ELF-1 (cell line): Measurements from ENCODE around the gene LRRK1.

ENCODE experiments used
- DNase-seq: peaks from one replicate; pipeline ENCODE4 v3.0.0-alpha.2; 2016; ENCODE audit warnings: low read depth, low spot score

The LRRK1 gene

DNA sequence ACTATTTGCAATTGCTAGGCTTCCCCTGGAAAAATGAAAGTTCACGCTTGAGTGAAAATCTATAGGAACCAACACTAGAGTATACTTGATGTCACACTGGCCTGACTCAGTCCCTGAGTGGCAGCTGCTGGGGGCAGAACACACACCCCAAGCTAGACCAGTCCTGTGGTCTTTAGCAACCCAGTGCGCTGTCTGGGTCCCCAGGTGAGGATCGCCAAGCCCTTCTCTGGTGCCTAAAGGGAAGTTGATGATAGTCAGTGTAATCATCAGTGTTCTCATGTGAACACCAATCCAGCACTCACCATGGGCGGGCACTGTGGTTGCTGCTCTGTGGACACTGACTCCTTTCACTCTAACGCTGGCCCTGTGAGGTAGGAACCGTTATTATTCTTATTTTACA, 28.3 kb upstream of the LRRK1 start:
- DNase-seq, result no peak

DNA sequence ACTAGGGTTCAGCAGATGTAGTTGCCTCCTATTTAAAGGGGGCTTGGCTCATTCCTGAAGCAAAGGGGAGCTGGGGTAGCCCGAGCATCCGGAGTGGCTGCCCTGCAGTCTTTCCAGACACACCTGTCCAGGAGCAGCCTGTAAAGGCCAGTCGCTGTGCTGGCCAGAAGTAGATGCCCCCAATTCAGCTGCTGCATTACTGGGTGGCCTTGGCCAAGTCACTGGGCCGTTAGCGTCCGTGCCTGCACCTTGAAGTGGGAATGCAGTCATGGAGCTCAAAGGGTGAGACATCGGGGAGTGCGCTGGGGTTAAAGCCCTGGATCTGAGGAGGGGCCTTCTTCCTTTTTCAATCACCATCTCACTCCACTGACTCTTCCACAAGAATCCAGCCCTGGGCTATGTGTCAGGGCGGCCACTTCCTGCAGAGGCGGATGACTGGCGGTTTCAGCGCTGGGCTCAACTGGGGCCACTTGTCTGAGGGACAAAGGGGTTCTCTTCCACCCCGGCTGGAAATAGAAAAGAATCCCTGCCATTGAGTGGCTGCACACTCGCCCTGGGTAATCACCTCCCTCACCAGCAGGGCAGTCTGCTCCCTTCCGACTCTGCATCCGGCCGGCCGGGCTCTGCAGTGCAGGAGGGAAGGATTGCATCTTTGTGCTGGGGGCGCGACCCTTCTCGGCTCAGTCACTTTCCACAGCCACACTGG, 27.7 kb upstream of the LRRK1 start:
- peak; percentile 59 for DNase-seq

DNA sequence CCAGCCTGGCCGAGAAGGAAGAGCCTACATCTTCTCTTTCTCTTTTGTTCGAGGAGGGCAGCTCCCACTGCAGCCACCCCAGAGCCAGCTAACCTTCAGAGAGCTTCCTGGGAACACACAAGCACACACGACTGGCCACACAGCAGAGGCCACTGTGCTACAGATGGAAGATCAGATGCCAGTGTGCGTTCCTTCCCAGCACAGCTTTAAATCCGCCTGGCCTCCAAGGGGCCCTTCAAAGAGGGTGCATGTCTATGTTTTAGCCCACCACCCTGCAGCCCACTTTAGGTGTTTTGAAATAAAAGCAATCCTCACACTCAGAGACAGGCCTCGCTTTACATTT, 27.2 kb upstream of the LRRK1 start:
- no peak for DNase-seq

DNA sequence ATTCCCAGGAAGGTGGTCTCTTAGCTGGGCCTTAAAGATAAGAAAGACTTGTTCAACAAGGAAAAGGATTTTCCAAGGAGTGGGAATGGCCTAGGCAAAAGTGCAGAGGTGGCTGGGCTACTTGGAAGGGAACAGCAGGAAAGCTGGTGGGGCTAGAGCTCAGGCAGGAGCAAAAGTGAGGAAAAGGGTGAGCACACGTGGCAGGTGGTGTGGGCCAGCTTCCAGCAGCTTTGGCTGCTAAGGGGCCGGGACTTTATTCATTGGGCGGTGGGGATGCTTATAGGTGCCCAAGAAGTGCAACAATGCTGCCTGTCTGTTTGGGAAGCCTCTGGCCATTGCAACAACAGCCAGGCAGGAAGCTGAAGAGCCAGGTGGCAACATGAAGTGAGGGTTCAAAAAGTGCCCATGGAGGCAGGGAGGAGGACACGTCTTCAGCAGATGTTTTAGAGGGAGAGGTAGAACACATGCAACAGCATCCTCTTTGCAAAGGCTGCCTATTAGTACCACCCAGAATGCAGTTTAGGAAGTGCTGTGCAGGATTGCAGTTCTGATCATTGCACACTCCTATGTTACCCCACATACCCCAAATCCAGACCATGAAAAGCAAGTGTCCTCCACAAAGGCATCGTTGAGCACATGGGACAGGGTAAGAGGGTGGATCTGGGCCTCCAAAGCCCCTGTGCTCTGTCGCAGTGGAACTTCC, 25.7 kb upstream of the LRRK1 start:
- DNase-seq, result no peak

DNA sequence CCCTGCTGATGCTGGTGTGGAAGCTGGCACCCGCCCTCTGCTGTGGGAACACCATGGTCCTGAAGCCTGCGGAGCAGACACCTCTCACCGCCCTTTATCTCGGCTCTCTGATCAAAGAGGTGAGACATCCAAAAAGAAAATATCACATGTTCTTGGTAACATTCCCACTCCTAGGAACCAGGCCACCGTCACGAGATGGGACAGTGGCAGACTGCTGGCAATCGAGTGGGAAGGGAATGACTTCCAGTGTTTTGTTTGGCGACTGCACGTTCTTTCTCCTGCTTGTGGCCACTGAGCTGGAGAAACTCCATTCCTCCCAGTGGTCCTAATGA, 25.2 kb upstream of the LRRK1 start:
- DNase-seq, result no peak

DNA sequence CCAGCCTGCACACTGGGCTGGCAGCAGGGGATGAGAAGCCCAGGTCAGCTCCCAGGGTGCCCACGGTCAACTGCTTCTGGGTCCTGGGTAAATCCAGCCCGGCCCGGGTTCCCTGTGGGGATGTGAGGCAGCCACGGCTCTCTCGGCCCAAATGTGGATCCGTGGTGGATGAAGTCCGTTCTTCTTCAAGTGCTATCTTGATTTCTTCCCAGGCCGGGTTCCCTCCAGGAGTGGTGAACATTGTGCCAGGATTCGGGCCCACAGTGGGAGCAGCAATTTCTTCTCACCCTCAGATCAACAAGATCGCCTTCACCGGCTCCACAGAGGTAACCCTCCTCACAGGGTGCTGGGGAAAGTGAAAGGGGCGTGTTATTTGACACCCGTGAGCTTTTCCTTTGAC, 23.4 kb upstream of the LRRK1 start:
- no peak for DNase-seq

DNA sequence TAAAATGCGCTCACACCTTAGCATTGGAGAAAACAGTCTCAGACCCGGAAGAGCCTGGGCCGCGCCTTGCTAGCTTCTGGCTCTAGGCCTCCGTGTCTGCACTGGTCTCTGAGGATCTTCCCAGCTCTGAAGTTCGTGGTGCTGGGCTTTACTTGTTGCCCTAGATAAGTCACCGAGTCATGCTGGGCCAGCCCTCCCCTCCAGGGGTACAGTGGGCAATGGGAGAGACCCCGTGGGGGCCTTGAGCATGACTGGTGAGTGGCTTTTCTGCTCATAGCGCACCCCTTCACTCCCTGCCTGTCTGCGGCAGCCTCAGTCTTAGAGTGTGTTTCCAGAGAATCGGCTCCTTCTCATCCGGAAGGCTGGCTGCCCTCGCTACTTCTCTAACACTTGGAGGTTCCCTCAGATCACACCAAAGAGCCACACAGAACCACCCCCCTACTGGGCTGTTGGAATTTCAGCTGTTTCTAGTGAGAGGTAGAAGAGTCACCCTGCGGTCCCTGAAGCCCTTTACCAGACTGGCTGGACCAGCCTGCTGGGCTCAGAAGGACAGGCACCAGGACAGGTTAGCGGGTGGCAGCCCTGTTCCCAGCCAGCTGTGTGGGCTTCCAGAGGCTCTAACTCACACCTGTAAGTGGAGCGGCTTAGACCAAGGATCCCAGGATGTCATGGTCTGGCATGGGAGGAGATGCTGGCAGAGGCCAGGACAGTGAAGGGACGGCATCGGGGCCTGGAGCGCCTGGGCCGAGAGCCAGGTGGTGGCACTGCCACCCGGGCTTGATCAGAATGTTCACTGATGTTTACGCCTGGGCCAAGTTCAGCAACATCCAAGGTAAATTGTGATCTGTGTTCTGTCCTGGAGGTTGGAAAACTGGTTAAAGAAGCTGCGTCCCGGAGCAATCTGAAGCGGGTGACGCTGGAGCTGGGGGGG, 21.7 kb upstream of the LRRK1 start:
- no peak for DNase-seq

DNA sequence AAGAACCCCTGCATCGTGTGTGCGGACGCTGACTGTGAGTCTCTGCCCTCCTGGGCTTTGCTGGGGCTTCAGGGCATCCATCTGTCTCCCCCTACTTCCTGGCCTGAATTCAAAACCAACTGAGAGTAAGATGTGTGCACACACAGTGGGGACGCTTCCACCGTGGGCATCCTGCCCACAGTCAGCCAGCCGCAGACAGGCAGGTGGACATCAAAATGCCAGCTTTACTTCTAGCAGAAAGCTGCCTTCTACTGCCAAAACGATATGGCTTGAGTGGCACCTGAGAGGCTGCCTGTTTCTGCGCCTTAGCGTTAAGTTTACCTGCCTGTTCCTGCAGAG, 21.0 kb upstream of the LRRK1 start:
- no peak for DNase-seq

DNA sequence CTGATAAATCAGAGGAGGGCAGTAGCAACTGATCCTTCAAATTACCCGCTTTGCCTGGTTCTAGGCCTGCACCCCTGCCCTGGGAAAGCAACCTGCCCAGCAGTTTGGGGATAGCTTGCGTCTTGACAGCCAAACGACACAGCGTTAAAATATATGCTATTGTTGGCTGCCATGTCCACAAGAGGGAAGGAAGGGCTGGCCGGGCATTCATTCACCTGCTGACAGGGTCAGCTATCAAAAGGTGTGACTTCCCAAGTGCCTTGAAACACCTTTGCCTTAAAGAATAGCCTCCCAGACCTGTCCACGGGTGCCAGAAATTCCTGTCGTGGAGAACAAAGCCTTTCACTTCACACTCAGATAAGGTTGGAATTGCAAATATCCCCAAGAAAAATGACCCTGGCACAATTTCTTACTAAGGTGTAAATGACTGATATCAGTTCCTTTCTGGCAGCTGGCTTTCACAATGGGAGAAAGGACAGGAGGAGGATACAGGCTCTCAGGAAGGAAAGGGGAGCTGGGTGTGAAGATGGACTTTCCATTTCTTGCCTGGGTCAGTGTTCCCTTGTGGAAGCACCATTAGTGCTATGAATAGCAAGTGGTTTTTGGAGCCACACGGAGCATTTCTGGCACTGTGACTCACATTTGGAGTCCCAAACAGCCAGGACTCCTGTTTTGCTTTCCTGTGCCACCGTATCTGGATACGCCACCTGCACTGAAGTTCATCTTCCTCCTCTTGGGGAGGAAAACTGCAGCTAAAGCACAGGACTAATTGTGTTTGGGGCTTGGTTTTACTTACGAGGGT, 20.3 kb upstream of the LRRK1 start:
- no peak for DNase-seq

DNA sequence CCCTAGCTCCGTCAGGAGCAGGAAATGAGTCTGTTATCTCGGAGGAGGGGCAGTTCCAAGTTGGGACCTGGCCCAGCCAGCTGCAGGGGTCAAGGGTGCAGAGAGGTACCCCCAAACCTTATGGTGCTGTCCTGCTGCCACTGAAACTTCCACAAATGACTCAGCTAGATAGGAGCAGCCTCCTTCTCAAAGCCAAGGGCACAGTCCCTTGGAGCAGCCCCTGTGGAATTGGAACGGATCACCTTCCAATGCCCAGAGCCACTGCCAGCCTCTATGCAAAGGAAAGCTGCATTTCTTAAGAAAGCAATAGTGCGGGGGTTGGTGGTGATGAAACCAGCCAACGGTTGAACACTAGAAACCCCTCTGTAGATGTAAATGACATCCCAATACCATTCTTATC, 19.6 kb upstream of the LRRK1 start:
- DNase-seq, result no peak

DNA sequence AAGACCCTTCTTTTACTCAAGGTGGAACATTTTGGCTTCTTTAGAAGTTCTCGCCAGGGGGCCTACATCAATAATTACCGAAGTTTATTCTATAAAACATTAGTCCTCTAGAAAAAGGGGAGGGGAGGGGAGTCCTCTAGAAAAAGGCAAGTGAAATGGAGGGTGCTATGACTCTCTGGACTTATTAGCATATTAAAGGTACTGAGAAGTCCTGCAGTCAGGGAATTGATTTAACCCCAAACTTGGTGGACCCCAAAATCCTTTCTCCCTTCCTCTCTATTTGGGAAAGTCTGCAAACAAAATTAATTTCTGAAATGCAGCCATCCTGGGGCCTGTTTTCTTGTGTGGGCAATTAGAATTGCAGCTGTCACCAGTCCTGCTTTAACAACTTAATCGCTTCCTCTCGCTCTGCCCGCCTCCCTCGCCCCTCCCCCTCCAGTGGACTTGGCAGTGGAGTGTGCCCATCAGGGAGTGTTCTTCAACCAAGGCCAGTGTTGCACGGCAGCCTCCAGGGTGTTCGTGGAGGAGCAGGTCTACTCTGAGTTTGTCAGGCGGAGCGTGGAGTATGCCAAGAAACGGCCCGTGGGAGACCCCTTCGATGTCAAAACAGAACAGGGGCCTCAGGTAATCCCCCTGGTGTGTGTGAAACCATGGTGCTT, 18.9 kb upstream of the LRRK1 start:
- no peak for DNase-seq

DNA sequence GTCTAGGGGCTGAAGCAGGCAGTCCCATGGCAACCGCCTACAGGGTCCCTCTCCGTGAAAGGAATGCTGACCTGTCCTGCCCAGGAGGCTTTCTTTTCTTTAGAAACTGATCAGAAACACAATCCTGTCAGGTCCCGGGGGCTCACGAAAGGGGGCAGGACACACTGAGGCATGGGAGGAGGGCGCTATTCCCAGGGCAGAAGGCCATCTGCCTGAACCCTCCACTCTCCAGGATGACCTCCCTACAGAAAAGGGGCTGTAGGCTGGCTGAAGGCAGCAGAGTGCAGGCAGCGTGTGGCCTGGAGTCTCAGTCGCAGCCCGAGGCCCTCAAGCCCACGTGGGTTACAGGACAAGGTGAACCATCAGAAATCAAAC, 18.4 kb upstream of the LRRK1 start:
- DNase-seq, result peak; percentile 63

DNA sequence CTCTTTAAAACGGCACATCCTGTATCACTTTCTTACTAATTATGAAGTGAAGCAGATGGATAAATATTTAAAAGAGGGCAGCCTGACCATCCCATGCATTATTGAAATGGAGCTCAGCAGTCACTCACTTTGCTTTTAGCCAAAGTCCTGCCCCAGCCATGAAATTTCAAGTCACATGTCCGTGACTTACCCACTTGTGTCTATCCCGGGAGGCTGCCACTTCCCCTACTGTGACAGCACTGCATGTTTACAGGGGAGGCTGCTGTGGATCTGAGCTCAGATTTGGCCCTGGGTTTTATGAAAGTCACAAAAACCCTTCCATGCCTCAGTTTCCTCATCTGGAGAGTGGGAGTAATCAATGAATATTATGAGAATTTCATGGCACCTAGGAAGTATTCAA, 17.9 kb upstream of the LRRK1 start:
- DNase-seq, result no peak

DNA sequence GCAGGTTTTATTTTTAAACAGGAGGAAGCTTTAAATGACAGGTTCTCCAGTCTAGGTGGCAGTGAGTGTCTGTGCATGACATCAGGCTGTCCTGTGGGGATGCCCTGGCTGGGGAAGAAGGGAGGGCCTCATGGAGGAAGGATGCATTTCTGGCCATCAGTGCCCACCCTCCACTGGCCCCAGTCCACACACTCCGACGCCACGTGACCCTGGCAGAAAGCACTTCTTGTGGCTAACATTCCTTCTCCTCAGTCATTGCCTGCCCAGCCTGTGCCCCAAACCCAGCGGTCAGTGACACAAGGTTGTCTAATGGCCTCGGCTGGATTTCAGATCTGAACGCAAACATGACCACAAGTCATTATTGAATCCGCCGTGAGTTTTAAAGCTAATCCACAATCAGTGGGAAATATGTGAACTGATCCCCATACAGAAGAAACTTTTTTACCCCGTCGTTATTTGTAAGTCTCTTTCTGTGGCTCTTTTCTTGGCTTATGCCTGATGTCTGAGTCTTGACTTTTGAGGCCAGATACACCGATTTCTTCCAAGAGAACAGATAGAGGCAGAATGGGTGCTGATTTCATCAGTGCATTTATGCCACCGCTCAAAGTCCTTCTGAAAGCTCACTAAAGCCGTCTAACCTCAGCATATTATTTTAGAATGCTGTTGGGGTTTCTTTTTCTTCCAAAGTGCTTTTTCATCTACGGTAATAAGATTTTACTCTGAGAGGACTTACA, 17.3 kb upstream of the LRRK1 start:
- DNase-seq, result no peak

DNA sequence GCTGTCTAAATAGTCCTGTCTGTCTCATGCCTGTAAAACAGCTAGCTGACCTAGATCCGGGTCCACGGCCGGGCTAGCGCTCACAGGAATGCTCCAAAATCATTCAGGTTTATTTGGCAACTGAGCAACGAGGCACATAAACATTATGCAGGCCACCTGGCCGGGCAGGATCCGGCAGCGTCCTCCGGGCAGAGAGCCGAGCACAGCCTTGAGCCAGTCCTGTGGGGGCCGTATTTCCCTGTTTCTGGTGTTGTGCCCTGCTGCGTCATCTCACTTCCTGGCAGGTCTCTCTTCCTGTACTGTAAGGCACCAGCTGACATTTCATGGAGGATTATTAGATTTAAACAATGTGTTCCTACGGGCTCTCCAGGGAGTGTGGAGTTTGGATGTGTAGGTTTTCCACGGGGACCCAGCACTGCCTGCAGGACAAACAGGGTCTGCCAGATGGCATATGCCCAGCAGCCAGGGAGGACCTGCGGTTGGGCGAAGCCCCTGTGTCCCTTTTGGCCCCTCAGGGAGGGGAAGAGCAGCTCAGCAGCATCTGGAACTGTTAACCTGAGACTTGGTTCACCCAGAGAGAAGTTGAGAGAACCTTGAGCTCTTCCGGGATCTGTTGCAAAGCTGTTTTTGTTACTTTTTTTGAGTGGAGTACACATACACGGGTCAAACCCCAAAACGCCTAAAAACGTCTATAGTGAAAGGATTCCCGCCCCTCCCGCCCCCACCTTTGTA, 16.6 kb upstream of the LRRK1 start:
- no peak for DNase-seq

DNA sequence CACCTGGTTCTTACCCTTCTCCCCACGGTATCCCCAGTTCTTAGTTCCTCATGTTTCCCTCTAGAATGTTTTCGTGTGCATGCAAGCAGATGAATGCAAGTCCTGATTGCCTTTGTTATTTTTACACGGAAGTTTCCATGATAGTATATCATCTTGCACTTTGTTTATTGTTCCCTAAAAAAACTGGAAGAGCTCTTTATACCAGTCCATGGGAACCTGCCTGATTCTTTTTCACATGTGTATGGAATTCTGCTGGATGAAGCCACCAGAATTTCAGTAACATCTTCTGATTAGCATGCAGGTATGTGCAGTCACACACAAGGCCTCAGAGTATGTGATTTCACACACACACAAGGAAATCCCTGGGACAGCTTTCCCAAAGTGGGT, 16.0 kb upstream of the LRRK1 start:
- DNase-seq, result no peak

DNA sequence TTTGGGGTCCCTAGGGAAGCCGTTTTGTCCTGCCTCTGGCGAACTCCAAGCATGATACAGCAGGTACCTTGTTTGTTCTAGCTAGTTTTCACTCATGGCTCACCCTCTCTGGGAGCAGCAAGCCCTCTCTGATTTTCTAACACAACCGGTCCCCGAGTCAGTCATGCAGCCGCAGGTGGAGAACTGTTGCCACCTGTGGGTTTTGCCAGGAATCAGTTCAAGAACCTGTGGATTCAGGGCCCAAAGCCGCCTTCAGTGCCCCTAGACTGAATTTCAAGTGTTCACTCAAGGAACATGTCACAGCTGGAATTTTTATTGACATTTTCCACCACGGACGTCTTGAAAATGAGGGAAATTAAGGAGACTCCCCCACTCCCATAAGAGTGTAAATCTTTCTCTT, 13.3 kb upstream of the LRRK1 start:
- no peak for DNase-seq

DNA sequence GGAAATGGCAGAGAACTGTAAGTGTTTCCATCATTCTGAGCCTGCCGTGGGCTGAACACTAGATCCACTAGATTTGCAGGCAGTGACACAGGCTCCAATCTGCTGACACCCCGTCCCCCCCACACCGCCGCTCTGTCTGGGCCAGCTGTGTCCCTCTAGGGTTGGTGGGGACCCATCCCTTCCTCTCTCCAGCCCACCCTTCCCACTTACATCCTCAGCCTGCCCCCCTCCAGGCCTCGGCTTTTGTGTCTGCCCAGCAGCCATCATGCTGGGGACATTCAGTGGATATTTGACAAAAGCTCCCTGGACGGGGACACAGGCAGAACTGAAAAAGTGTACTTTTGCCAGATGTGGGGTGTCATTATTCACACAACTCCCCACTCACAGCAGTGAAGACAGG, 10.7 kb upstream of the LRRK1 start:
- no peak for DNase-seq

DNA sequence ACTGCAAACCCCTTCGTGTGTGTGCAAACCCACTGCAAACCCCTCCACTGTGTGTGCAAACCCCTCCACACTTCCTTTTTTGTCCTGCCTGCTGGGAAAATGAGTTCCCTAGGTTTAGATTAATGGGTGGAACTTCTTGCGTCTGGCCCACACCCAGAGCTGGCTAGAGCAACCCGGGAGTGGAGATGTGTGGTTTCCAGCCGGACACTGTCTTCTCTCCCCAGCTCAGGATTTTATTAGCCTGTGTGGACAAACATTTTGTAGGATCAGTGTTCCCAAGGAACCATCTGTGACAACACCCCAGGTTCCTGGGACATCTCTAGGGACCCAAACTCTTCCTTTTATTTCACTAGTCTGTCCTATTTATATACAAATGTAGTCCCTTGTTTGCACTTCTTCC, 9.6 kb upstream of the LRRK1 start:
- no peak for DNase-seq
